ENCODE measurements around the gene MAD2L2. TPM values are rescaled to one million over a fixed set of nuclear protein-coding genes. Genes with fewer than 3 reads are reported as not detected.

Gene MAD2L2
- total and polyA plus RNA-seq, 9 of the 15 experiments (the other 6 are each of a cell fraction or from before 2014, with no cell fraction given), result 12.4 to 286 (median 143) TPM

GRCh38 chr1:11671544-11672286 lies 9.2 kb downstream of the MAD2L2 start (continued):
- no peak for TF ChIP-seq THRA (IDR thresholded peaks at IDR 0.05)
- TF ChIP-seq MTF1 (CRISPR knock-in tag; IDR thresholded peaks at IDR 0.05; ENCODE audit: borderline replicate concordance), result no peak
- TF ChIP-seq CHCHD3 (CRISPR knock-in tag; IDR thresholded peaks at IDR 0.05), result no peak
- peak; percentile 48; the same call in 1 of the 2 replicates for TF ChIP-seq SP1 (CRISPR knock-in tag; IDR thresholded peaks at IDR 0.05)
- TF ChIP-seq CEBPB (tag; IDR thresholded peaks at IDR 0.05), result no peak
- TF ChIP-seq RUNX1 (IDR thresholded peaks at IDR 0.05; ENCODE audit: low read depth), result no peak; the same call in 1 of the 2 replicates
- TF ChIP-seq RFX7 (CRISPR knock-in tag; IDR thresholded peaks at IDR 0.05), result no peak
- peak; percentile 73 for TF ChIP-seq RNF2 (IDR thresholded peaks at IDR 0.05)
- TF ChIP-seq ZNF76 (CRISPR knock-in tag; IDR thresholded peaks at IDR 0.05; ENCODE audit: borderline replicate concordance), result no peak
- TF ChIP-seq ZNF384 (IDR thresholded peaks at IDR 0.05; ENCODE audit: low read depth, low read length), result no peak
- 0 out of 3 replicates have a peak, but pooled peaks of 1 of the 2 experiments have one; percentile 51 for TF ChIP-seq CBX3 (IDR thresholded peaks at IDR 0.05; ENCODE audit: borderline replicate concordance in 1 of 2, low read length in 2 of 2)
- TF ChIP-seq, protein P1, sequence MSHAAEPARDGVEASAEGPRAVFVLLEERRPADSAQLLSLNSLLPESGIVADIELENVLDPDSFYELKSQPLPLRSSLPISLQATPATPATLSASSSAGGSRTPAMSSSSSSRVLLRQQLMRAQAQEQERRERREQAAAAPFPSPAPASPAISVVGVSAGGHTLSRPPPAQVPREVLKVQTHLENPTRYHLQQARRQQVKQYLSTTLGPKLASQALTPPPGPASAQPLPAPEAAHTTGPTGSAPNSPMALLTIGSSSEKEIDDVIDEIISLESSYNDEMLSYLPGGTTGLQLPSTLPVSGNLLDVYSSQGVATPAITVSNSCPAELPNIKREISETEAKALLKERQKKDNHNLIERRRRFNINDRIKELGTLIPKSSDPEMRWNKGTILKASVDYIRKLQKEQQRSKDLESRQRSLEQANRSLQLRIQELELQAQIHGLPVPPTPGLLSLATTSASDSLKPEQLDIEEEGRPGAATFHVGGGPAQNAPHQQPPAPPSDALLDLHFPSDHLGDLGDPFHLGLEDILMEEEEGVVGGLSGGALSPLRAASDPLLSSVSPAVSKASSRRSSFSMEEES (CRISPR knock-in tag; IDR thresholded peaks at IDR 0.05), result no peak
- no peak for TF ChIP-seq CTCFL (IDR thresholded peaks at IDR 0.05; ENCODE audit: borderline replicate concordance, insufficient read depth, low read depth, low read length, poor library complexity, severe bottlenecking)
- TF ChIP-seq SNRNP70 (optimal IDR thresholded peaks at IDR 0.05; ENCODE audit: low read depth, low read length), result no peak
- no peak for TF ChIP-seq ASH1L (IDR thresholded peaks at IDR 0.05; ENCODE audit: borderline replicate concordance, low read depth, partially characterized antibody)
- TF ChIP-seq ZNF253 (CRISPR knock-in tag; conservative IDR thresholded peaks at IDR 0.05), result no peak
- no peak for TF ChIP-seq ZNF696 (CRISPR knock-in tag; conservative IDR thresholded peaks at IDR 0.05)
- no peak for TF ChIP-seq DNMT1 (IDR thresholded peaks at IDR 0.05)
- TF ChIP-seq, protein P2, sequence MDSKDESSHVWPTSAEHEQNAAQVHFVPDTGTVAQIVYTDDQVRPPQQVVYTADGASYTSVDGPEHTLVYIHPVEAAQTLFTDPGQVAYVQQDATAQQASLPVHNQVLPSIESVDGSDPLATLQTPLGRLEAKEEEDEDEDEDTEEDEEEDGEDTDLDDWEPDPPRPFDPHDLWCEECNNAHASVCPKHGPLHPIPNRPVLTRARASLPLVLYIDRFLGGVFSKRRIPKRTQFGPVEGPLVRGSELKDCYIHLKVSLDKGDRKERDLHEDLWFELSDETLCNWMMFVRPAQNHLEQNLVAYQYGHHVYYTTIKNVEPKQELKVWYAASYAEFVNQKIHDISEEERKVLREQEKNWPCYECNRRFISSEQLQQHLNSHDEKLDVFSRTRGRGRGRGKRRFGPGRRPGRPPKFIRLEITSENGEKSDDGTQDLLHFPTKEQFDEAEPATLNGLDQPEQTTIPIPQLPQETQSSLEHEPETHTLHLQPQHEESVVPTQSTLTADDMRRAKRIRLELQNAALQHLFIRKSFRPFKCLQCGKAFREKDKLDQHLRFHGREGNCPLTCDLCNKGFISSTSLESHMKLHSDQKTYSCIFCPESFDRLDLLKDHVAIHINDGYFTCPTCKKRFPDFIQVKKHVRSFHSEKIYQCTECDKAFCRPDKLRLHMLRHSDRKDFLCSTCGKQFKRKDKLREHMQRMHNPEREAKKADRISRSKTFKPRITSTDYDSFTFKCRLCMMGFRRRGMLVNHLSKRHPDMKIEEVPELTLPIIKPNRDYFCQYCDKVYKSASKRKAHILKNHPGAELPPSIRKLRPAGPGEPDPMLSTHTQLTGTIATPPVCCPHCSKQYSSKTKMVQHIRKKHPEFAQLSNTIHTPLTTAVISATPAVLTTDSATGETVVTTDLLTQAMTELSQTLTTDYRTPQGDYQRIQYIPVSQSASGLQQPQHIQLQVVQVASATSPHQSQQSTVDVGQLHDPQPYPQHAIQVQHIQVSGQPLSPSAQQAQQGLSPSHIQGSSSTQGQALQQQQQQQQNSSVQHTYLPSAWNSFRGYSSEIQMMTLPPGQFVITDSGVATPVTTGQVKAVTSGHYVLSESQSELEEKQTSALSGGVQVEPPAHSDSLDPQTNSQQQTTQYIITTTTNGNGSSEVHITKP (IDR thresholded peaks at IDR 0.05; ENCODE audit: partially characterized antibody), result no peak
- no peak for TF ChIP-seq ELF2 (CRISPR knock-in tag; IDR thresholded peaks at IDR 0.05)
